Measurements from ENCODE around the gene SETD1A. TPM values are rescaled to one million over a fixed set of nuclear protein-coding genes. Genes with fewer than 3 reads are reported as not detected.

Gene SETD1A
- total and polyA plus RNA-seq, 9 of the 15 experiments (the other 6 are each of a cell fraction or from before 2014, with no cell fraction given), result 0.08 to 36.0 (median 4.2) TPM

GRCh38 chr16:30957456-30958174 is at the start of gene SETD1A (continued):
- TF ChIP-seq MGA (IDR thresholded peaks at IDR 0.05), result no peak
- TF ChIP-seq ZNF121 (CRISPR knock-in tag; conservative IDR thresholded peaks at IDR 0.05), result no peak
- peak; percentile 96 for TF ChIP-seq RBM22 (IDR thresholded peaks at IDR 0.05; ENCODE audit: low read depth, low read length, poor library complexity, severe bottlenecking)
- peak; percentile 71; the same call in 1 of the 2 replicates for TF ChIP-seq ZBTB49 (CRISPR knock-in tag; IDR thresholded peaks at IDR 0.05; ENCODE audit: borderline replicate concordance)
- TF ChIP-seq PREB (CRISPR knock-in tag; IDR thresholded peaks at IDR 0.05), result no peak
- no peak for TF ChIP-seq SAP30 (IDR thresholded peaks at IDR 0.05; ENCODE audit: borderline replicate concordance, insufficient read depth, low read depth, low read length, poor library complexity, severe bottlenecking)
- TF ChIP-seq CBX1 (IDR thresholded peaks at IDR 0.05; ENCODE audit: low read depth), result peak; percentile 50; the same call in 1 of the 2 replicates
- TF ChIP-seq ZBTB1 (CRISPR knock-in tag; IDR thresholded peaks at IDR 0.05; ENCODE audit: borderline replicate concordance, low read depth), result no peak
- TF ChIP-seq MTF1 (CRISPR knock-in tag; IDR thresholded peaks at IDR 0.05; ENCODE audit: borderline replicate concordance), result no peak
- TF ChIP-seq SP2 (IDR thresholded peaks at IDR 0.05; ENCODE audit: extremely low read depth, low read depth, low read length, poor library complexity, severe bottlenecking), result no peak
- TF ChIP-seq XRCC5 (IDR thresholded peaks at IDR 0.05; ENCODE audit: low read depth, low read length), result peak; percentile 55; the same call in 1 of the 2 replicates
